ENCODE data around the gene S100A16. TPM values are rescaled to one million over a fixed set of nuclear protein-coding genes. Genes with fewer than 3 reads are reported as not detected.

S100A16 gene
- total RNA-seq, 3 donors from 2014 or later (not counting 1 experiment from before 2014, with no cell fraction given) = not detected

- Histone ChIP-seq H3K27ac (ENCODE audit: low read length) (peak overlapping the region; percentile 91), H3K36me3 (ENCODE audit: control insufficient read depth, insufficient read depth, low read length) (peaks cover 24% of the 10 kb centered on the region), H3K4me3 (ENCODE audit: low read length) (peak overlapping the region; percentile 72), H3K9me3 (ENCODE audit: control insufficient read depth, insufficient read depth, low read length) (no peaks in the 10 kb centered on the region), H3K27me3 (ENCODE audit: control insufficient read depth, insufficient read depth, low read length) (no peaks in the 10 kb centered on the region), H3K4me1 (ENCODE audit: control insufficient read depth, insufficient read depth, low read length) (peaks cover 24% of the 10 kb centered on the region)
- Mint-ChIP-seq H3K4me1 (peaks cover 24 to 34% of the 10 kb centered on the region in 2 donors), H3K27me3 (ENCODE audit: low read depth in 2 of 2) (no peaks in the 10 kb centered on the region), H3K27ac (peak overlapping the region; percentile 98 to 99), H3K9me3 (no peaks in the 10 kb centered on the region), H3K4me3 (peak overlapping the region; percentile 99), H3K36me3 (peaks cover 7% of the 10 kb centered on the region)
- WGBS (ENCODE audit: insufficient coverage) = 85% methylated on average over 17 of the region's 18 CpGs
- no peak for TF ChIP-seq CTCF (IDR thresholded peaks at IDR 0.05)
- no peak for ATAC-seq
- intact Hi-C loops (cut with micrococcal nuclease) = loop anchor here (5.0 kb wide), 1 partner anchor 359 kb away; the partner anchor contains the start of gene RPS27
- no peak for DNase-seq
Measured at GRCh38 chr1:153633161-153633753, 20.3 kb upstream of the S100A16 start.

DNA sequence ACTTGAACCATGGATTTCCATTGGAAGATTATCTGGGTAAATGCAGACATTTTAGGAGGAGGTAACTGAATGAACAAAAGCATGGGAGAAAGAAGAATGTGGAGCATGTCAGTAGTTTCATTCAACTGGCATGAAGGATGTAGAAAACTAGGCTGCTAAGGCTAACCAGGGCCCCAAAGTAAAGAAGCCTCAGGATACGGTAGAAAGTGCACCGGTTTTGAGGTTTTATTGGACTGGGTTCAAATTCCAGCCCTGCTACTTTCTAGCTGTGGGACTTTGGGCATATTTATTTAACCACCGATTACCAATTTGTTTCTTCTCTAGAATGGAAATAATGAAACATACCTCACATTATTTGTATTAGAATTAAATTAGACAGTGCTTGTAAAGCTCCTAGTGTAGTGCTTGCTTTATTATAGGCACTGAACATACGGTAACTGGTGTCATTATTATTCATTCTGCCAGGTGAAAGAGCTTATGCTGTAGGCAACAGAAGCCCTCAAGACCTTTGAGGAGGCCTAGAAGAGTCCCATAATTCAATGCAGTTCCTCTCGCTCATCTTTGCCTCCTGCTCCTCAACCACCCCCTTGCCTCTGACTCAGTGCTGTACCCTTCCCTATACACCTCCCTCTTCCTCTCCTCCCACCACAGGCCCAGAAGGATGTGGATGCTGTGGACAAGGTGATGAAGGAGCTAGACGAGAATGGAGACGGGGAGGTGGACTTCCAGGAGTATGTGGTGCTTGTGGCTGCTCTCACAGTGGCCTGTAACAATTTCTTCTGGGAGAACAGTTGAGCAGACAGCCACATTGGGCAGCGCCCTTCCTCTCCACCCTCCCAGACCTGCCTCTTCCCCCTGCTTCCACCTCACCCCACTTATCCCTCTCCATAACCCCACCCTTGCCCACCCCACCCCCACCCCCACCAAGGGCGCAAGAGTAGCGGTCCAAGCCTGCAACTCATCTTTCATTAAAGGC, 18.4 kb upstream of the S100A16 start:
- Mint-ChIP-seq H3K9me3 (no peaks in the 10 kb centered on the region), H3K4me3 (no peak overlapping the region), H3K27me3 (ENCODE audit: low read depth in 2 of 2) (peaks cover 6% of the 10 kb centered on the region in 2 donors), H3K4me1 (peaks cover 26 to 30% of the 10 kb centered on the region in 2 donors), H3K36me3 (no peaks in the 10 kb centered on the region), H3K27ac (no peak overlapping the region)
- Histone ChIP-seq H3K9me3 (ENCODE audit: control insufficient read depth, insufficient read depth, low read length) (no peaks in the 10 kb centered on the region), H3K27me3 (ENCODE audit: control insufficient read depth, insufficient read depth, low read length) (no peaks in the 10 kb centered on the region), H3K4me3 (ENCODE audit: low read length) (no peak overlapping the region), H3K27ac (ENCODE audit: low read length) (no peak overlapping the region), H3K36me3 (ENCODE audit: control insufficient read depth, insufficient read depth, low read length) (peaks cover 5% of the 10 kb centered on the region), H3K4me1 (ENCODE audit: control insufficient read depth, insufficient read depth, low read length) (peaks cover 39% of the 10 kb centered on the region)
- DNase-seq = no peak
- TF ChIP-seq CTCF (IDR thresholded peaks at IDR 0.05) = no peak
- intact Hi-C loops (cut with micrococcal nuclease) = loop anchor here (5.0 kb wide), 1 partner anchor 361 kb away; the partner anchor contains the start of gene RPS27
- ATAC-seq = no peak
- WGBS (ENCODE audit: insufficient coverage) = 87% methylated on average over 7 of the region's 10 CpGs

GRCh38 chr1:153630384-153630783, 17.4 kb upstream of the S100A16 start:
- WGBS (ENCODE audit: insufficient coverage) = 96% methylated on average over 6 of the region's 7 CpGs
- H3K27me3 Mint-ChIP-seq (ENCODE audit: low read depth in 2 of 2) = peaks cover 6 to 8% of the 10 kb centered on the region in 2 donors
- no peak for TF ChIP-seq CTCF (IDR thresholded peaks at IDR 0.05)
- intact Hi-C loops (cut with micrococcal nuclease) = loop anchor here (5.0 kb wide), 1 partner anchor 362 kb away; the partner anchor contains the start of gene RPS27
- H3K27ac ChIP-seq (ENCODE audit: low read length) = no peak overlapping the region
- peaks cover 35% of the 10 kb centered on the region for H3K4me1 ChIP-seq (ENCODE audit: control insufficient read depth, insufficient read depth, low read length)
- no peak overlapping the region for H3K4me3 Mint-ChIP-seq
- no peaks in the 10 kb centered on the region for H3K36me3 Mint-ChIP-seq
- no peaks in the 10 kb centered on the region for H3K9me3 ChIP-seq (ENCODE audit: control insufficient read depth, insufficient read depth, low read length)
- ATAC-seq (no peak), DNase-seq (no peak)
- H3K9me3 Mint-ChIP-seq = no peaks in the 10 kb centered on the region
- peaks cover 26 to 33% of the 10 kb centered on the region in 2 donors for H3K4me1 Mint-ChIP-seq
- no peaks in the 10 kb centered on the region for H3K27me3 ChIP-seq (ENCODE audit: control insufficient read depth, insufficient read depth, low read length)
- no peak overlapping the region for H3K27ac Mint-ChIP-seq
- no peak overlapping the region for H3K4me3 ChIP-seq (ENCODE audit: low read length)
- H3K36me3 ChIP-seq (ENCODE audit: control insufficient read depth, insufficient read depth, low read length) = no peaks in the 10 kb centered on the region

Data from natural killer cell (primary cell).